Vagina (tissue), 2 donors: Measurements from ENCODE around the gene TRAF3IP1.

Source experiments
- POLR2AphosphoS5 ChIP-seq, 2 donors: sonication (generic); formaldehyde crosslinking; IDR thresholded peaks; one replicate each; pipeline ENCODE4 v1.9.0; 2017; ENCODE audit warnings: antibody characterized with exemption in 2 of 2, mild to moderate bottlenecking in 2 of 2, low read depth in 1 of 2; ENCODE audit not compliant: insufficient read depth in 1 of 2
- TF ChIP-seq, protein P1 (sequence below), 3 experiments: fragments of 450-650 bp in 2 of 3; fragments of 200-600 bp in 1 of 3; sonication (generic) in 1 of 3; IDR thresholded peaks; one replicate each; pipeline ENCODE4 v1.5.1; 2017 to 2019; ENCODE audit warnings: antibody characterized with exemption in 3 of 3, mild to moderate bottlenecking in 2 of 3, moderate library complexity in 2 of 3

DNA sequence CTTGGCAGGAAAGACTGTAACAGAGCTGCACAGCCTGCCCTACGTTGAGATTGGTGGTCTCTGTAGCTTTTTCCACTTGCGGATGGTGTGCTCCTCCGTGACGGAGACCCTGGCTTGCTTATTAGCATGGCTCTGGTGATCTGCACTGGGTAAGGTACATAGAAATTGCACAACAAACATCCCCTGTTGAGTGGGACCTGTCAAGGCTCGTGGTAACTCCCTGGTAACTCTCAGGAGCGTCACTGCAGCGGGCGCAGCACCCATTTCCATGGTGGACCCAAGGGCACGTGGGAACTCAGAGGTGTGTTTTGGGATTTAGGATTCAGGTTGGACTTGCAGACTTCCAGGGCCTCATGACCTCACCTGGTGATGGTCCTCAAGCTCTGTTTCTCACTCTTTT is 1.1 kb downstream of the TRAF3IP1 start:
- no peak for TF ChIP-seq POLR2AphosphoS5 (IDR thresholded peaks at IDR 0.05; ENCODE audit: insufficient read depth in 1 of 2, low read depth in 1 of 2)
- TF ChIP-seq, protein P1, sequence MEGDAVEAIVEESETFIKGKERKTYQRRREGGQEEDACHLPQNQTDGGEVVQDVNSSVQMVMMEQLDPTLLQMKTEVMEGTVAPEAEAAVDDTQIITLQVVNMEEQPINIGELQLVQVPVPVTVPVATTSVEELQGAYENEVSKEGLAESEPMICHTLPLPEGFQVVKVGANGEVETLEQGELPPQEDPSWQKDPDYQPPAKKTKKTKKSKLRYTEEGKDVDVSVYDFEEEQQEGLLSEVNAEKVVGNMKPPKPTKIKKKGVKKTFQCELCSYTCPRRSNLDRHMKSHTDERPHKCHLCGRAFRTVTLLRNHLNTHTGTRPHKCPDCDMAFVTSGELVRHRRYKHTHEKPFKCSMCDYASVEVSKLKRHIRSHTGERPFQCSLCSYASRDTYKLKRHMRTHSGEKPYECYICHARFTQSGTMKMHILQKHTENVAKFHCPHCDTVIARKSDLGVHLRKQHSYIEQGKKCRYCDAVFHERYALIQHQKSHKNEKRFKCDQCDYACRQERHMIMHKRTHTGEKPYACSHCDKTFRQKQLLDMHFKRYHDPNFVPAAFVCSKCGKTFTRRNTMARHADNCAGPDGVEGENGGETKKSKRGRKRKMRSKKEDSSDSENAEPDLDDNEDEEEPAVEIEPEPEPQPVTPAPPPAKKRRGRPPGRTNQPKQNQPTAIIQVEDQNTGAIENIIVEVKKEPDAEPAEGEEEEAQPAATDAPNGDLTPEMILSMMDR (IDR thresholded peaks at IDR 0.05): no peak
